ENCODE results near the gene REPS2. TPM values are rescaled to one million over a fixed set of nuclear protein-coding genes. Genes with fewer than 3 reads are reported as not detected.

Gene REPS2
- total and polyA plus RNA-seq, 9 of the 15 experiments (the other 6 are each of a cell fraction or from before 2014, with no cell fraction given), result 0.01 to 0.07 (median 0.01) TPM; not detected in 3

DNA sequence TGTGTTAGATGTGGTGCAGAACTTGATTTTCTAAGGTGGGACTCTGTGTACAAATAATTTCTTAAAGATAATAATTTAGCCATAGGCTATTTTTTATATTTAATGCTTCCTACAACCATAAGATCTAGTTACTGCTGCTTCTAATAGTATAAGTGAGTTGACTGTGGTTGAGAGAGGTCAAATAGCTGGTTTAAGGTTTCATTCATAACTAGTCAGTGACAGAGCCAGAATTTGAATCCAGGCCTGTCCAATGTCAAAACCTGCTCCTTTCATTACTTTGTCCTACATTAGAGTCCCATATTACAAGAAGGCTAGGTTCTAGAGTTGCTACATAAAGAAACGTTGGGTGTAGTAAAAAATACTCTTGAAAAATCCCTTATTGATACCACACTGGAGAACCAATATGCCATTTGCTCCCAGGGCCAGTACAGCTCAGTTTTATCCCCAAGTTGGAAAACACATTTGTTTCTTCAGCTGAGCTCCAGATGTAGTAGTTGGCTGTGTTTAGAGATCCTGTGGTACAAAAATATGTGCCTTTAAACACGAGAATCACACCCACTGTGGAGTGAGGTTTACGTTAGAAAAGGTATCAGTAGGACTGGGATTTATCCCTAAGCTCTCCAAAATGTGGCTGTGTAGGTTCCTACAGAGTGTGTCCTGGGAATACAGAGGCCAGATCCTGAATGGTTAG is 84.3 kb downstream of the REPS2 start:
- intact Hi-C loops (cut with micrococcal nuclease) (no loop called here), in situ Hi-C loops (cut with MboI) (no loop called here)
- H3K4me2 ChIP-seq (ENCODE audit: insufficient read depth, low read length), result no peak overlapping the region
- H3K79me2 ChIP-seq (ENCODE audit: control insufficient read depth, insufficient read depth, low read length), result no peaks in the 10 kb centered on the region
- FAIRE-seq (no peak), DNase-seq (ENCODE audit: extremely low read depth in 1 of 4, low spot score in 3 of 4) (no peak), ATAC-seq (no peak)
- no peak overlapping the region for H3K27ac ChIP-seq (ENCODE audit: extremely low read depth, low read depth, low read length)
- no peaks in the 10 kb centered on the region for H4K20me1 ChIP-seq (replicated peaks; ENCODE audit: control insufficient read depth, insufficient read depth, low read length)
- no peak overlapping the region for H2AFZ ChIP-seq (ENCODE audit: low read depth, low read length)
- ChIA-PET POLR2A (no interaction called here), CTCF (ENCODE audit: low intra/inter-chr PET ratio) (no interaction called here)
- H3K36me3 ChIP-seq (ENCODE audit: control insufficient read depth, insufficient read depth, low read length), result no peaks in the 10 kb centered on the region
- no peaks in the 10 kb centered on the region for H3K9me3 ChIP-seq (replicated peaks; ENCODE audit: control insufficient read depth, insufficient read depth, low read depth, low read length)
- H3K4me1 ChIP-seq (replicated peaks in 1 of 2; ENCODE audit: control insufficient read depth in 2 of 2, insufficient read depth in 2 of 2, low read length in 2 of 2), result no peaks in the 10 kb centered on the region
- no peak overlapping the region for H3K4me3 ChIP-seq
- H3K27me3 ChIP-seq (ENCODE audit: control insufficient read depth in 2 of 2, insufficient read depth in 2 of 2, low read length in 2 of 2), result no peaks in the 10 kb centered on the region; a peak in 1 of 5 replicates
- no peaks in the 10 kb centered on the region for H3K9me1 ChIP-seq (ENCODE audit: control insufficient read depth, insufficient read depth, low read length)
- BruUV-seq (replicated peaks), result no TSS peak
- 0% methylated on average over 3 of the region's 3 CpGs for WGBS (ENCODE audit: insufficient coverage, low coverage, missing lambda C conversion rate)
- H3K9ac ChIP-seq (ENCODE audit: insufficient read depth in 1 of 2, low read depth in 2 of 2, low read length in 2 of 2), result no peak overlapping the region
- TF ChIP-seq ZNF551 (CRISPR knock-in tag; IDR thresholded peaks at IDR 0.05) (no peak), HNRNPH1 (optimal IDR thresholded peaks at IDR 0.05; ENCODE audit: low read depth, low read length) (no peak), ADNP (tag; IDR thresholded peaks at IDR 0.05) (no peak), MYNN (IDR thresholded peaks at IDR 0.05) (no peak), MYNN (CRISPR knock-in tag; IDR thresholded peaks at IDR 0.05) (no peak), BMI1 (IDR thresholded peaks at IDR 0.05; ENCODE audit: low read length) (no peak), CREBBP (IDR thresholded peaks at IDR 0.05; ENCODE audit: low read depth, low read length) (no peak), FUS (optimal IDR thresholded peaks at IDR 0.05; ENCODE audit: low read depth, low read length) (no peak), ZNF232 (CRISPR knock-in tag; IDR thresholded peaks at IDR 0.05) (no peak), MEF2D (tag; conservative IDR thresholded peaks at IDR 0.05; ENCODE audit: low read depth) (no peak), CHD4 (IDR thresholded peaks at IDR 0.05; ENCODE audit: insufficient read depth, insufficient replicate concordance, low read depth, low read length, poor library complexity, severe bottlenecking) (no peak), HDGF (IDR thresholded peaks at IDR 0.05) (no peak), JUN (IDR thresholded peaks at IDR 0.05; ENCODE audit: borderline replicate concordance, low read depth, low read length) (no peak), JUN (CRISPR knock-in tag; IDR thresholded peaks at IDR 0.05; ENCODE audit: borderline replicate concordance) (no peak)
- TF ChIP-seq, protein P1, sequence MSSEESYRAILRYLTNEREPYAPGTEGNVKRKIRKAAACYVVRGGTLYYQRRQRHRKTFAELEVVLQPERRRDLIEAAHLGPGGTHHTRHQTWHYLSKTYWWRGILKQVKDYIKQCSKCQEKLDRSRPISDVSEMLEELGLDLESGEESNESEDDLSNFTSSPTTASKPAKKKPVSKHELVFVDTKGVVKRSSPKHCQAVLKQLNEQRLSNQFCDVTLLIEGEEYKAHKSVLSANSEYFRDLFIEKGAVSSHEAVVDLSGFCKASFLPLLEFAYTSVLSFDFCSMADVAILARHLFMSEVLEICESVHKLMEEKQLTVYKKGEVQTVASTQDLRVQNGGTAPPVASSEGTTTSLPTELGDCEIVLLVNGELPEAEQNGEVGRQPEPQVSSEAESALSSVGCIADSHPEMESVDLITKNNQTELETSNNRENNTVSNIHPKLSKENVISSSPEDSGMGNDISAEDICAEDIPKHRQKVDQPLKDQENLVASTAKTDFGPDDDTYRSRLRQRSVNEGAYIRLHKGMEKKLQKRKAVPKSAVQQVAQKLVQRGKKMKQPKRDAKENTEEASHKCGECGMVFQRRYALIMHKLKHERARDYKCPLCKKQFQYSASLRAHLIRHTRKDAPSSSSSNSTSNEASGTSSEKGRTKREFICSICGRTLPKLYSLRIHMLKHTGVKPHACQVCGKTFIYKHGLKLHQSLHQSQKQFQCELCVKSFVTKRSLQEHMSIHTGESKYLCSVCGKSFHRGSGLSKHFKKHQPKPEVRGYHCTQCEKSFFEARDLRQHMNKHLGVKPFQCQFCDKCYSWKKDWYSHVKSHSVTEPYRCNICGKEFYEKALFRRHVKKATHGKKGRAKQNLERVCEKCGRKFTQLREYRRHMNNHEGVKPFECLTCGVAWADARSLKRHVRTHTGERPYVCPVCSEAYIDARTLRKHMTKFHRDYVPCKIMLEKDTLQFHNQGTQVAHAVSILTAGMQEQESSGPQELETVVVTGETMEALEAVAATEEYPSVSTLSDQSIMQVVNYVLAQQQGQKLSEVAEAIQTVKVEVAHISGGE (CRISPR knock-in tag; IDR thresholded peaks at IDR 0.05), result no peak
- TF ChIP-seq, protein P2, sequence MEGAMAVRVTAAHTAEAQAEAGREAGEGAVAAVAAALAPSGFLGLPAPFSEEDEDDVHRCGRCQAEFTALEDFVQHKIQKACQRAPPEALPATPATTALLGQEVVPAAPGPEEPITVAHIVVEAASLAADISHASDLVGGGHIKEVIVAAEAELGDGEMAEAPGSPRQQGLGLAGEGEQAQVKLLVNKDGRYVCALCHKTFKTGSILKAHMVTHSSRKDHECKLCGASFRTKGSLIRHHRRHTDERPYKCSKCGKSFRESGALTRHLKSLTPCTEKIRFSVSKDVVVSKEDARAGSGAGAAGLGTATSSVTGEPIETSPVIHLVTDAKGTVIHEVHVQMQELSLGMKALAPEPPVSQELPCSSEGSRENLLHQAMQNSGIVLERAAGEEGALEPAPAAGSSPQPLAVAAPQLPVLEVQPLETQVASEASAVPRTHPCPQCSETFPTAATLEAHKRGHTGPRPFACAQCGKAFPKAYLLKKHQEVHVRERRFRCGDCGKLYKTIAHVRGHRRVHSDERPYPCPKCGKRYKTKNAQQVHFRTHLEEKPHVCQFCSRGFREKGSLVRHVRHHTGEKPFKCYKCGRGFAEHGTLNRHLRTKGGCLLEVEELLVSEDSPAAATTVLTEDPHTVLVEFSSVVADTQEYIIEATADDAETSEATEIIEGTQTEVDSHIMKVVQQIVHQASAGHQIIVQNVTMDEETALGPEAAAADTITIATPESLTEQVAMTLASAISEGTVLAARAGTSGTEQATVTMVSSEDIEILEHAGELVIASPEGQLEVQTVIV (CRISPR knock-in tag; IDR thresholded peaks at IDR 0.05; ENCODE audit: borderline replicate concordance), result no peak
